Measurements from ENCODE around the gene DLX1.

GRCh38 chr2:172058660-172059059, 26.6 kb upstream of the DLX1 start:
- TF ChIP-seq, protein P1, sequence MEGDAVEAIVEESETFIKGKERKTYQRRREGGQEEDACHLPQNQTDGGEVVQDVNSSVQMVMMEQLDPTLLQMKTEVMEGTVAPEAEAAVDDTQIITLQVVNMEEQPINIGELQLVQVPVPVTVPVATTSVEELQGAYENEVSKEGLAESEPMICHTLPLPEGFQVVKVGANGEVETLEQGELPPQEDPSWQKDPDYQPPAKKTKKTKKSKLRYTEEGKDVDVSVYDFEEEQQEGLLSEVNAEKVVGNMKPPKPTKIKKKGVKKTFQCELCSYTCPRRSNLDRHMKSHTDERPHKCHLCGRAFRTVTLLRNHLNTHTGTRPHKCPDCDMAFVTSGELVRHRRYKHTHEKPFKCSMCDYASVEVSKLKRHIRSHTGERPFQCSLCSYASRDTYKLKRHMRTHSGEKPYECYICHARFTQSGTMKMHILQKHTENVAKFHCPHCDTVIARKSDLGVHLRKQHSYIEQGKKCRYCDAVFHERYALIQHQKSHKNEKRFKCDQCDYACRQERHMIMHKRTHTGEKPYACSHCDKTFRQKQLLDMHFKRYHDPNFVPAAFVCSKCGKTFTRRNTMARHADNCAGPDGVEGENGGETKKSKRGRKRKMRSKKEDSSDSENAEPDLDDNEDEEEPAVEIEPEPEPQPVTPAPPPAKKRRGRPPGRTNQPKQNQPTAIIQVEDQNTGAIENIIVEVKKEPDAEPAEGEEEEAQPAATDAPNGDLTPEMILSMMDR (IDR thresholded peaks at IDR 0.05): no peak
- no peak for TF ChIP-seq POLR2A (IDR thresholded peaks at IDR 0.05)

Measured in heart left ventricle (tissue), 13 donors.